Limb (tissue), 2 donors: ENCODE results near the gene DOCK9.

Experiments used
- DNase-seq, 2 donors: peaks; one replicate each; pipeline ENCODE4 v3.0.0-alpha.2; 2016; ENCODE audit errors: extremely low spot score in 2 of 2

The DOCK9 gene

GRCh38 chr13:98997738-98998641 lies 20.1 kb upstream of the DOCK9 start:
- no peak for DNase-seq

- DNase-seq: no peak
Measured at GRCh38 chr13:98997011-98997730, 19.3 kb upstream of the DOCK9 start.

DNA sequence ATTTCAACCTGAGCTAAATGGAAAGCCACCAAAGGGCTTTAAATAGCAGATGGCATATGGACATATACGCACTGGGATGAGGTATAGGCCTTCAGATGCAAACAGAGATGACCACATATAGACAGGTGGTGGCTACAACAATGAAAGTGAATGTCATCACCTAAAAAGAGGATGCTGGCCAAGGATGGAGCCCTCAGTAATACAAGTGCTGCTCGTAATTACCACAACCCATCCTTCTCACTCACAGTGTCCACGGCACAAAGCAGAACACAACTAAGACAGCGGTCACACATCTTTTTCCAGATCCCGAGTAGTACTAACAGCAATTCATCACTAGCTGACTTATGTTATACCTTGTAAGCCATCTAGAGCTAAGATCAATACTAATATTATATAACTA lies 18.2 kb upstream of the DOCK9 start:
- DNase-seq: no peak

GRCh38 chr13:98994896-98995295 lies 17.0 kb upstream of the DOCK9 start:
- no peak for DNase-seq

- DNase-seq: no peak
Measured at GRCh38 chr13:98994080-98994479, 16.2 kb upstream of the DOCK9 start.

DNA sequence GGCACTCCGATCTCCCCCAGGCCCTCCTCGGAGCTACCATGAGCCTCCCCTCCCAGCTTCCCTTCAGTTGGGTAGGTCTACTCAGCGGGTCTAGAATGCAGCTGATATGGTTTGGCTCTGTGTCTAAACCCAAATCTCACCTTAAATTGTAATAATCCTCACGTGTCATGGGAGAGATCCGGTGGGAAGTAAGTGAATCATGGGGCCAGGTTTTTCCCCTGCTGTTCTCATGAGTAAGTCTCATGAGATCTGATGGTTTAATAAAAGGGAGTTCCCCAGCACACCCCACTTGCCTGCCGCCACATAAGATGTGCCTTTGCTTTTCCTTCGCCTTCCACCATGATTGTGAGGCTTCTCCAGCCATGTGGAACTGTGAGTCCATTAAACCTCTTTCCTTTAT lies 14.5 kb upstream of the DOCK9 start:
- no peak for DNase-seq

- DNase-seq: no peak
Measured at GRCh38 chr13:98990701-98991100, 12.8 kb upstream of the DOCK9 start.

GRCh38 chr13:98989469-98990235 lies 11.8 kb upstream of the DOCK9 start:
- no peak for DNase-seq

DNA sequence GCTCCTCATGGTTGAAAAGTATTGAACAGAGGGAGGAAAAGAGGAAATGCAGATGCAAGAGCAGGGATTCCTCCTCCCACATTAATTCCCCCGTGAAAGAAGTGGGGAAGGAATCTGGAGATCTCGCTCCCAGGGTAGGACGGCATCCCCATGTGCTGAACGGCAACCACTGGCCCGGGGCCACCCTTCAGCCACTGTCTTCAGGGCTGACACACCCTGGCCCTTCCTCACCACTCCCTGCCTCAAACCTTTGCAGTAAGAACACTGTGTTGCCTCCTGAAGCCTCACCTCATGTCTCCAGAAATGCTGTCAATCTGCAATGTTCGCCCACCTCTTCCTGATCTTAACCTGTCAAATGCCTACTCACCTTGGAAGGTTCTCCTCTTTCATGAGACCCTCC lies 10.9 kb upstream of the DOCK9 start:
- DNase-seq: no peak

DNA sequence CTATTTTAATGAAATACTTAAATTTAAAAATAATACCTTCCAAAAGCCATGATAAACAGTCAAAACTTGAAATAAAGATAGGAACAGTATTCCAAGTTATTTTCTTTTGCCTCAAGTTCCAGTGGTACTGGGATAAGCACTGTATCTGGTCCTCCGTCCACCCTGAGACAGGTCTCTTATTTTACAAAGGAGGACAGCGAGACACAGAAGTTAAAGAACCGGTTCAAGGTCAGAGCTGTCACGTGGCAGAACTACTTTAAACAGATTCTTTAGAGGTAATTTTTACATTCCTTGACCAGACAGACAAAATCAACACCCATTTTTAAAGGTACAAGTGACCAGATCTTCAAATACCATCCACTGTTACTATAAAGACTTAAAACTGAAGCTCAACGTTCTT lies 10.4 kb upstream of the DOCK9 start:
- no peak for DNase-seq

DNA sequence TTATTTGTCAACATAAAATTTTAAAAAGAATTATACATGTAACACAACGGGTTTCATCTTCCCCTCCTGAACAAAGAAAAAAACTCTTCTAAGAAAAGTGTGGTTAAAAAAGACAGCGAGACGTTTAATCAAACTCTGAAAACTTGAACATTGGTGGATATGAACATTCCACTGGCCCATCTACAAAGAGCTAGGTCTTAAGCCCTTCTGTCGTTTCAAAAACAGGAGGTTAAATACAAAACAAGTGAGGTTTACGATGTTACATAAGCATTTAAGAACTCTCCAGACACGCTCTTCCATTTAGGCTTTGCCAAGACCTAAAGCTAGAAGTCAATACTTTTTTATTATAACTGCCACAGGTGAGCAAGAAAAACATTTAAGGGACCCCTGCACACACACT lies 9.4 kb upstream of the DOCK9 start:
- DNase-seq: no peak

- no peak for DNase-seq
Measured at GRCh38 chr13:98986226-98986846, 8.5 kb upstream of the DOCK9 start.

DNA sequence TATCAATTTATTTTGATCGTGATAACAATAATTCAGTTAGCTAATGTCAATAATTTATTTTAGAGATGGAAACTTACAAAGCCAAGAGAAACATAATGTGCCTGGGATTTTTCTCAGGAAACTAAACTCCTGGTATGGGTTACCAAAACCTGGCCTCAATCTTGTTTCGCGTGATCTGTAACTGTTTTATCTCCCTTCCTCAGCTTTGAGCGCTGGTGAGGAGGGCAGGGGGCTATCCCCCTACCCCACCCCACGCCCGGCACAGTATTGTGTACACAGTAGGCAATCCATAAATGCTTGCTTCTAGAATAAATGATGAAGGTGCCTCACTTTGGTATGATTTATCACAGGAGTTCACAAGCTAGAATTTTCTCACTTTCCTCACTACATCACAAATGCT lies 7.7 kb upstream of the DOCK9 start:
- DNase-seq: no peak

DNA sequence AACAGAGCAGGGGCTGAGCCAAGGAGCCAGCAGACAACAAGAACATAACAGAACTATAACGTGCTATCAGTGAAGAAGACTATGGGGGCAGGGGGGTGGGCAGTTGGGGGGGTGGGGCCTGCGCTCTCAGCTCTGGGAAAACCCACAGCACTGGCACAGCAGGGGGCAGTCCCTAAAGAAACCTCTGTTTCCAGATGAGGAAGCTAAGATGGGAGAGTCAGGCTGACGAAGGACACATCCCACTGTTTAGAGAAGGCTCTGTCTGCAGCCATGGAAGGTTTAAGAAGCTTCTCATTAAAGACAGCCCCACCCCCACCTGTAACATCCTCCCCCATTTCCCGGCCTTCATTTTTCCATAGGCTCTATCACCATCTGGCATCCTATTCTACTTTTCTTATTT lies 7.1 kb upstream of the DOCK9 start:
- DNase-seq: no peak

- no peak for DNase-seq
Measured at GRCh38 chr13:98984118-98984517, 6.3 kb upstream of the DOCK9 start.

GRCh38 chr13:98983182-98983581 lies 5.3 kb upstream of the DOCK9 start:
- DNase-seq: no peak

DNA sequence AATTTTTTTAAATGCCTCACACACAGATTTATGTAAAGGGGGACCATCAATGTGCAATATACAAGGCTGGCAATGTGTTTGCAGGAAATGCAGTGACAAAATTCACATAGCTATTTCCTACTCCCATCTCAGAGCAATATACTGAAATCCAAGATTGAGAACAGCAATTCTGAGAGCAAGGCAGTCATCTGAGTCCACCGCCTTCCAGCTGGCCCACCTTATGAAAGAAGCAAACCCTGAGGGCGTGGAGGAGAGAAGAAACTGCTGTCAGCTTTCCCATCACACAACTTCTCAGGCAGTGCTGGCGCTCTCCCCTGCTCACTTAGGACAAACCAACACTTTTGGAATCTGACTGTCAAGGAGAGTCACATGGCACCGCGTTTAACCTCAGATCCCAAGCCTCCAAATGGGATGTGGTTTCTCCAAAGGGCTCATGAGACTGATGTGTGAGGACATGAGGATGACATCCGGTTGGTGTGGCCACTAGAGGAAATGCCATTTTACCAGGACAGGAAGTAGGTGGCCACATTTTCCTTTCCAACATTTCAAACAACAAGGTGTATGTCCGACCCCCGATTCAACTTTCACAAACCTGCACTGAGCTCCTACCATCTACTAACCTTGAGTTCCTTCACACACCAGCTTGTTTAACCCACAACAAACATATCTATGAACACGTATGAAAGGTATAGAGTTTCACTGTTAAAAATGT lies 3.7 kb upstream of the DOCK9 start:
- no peak for DNase-seq

DNA sequence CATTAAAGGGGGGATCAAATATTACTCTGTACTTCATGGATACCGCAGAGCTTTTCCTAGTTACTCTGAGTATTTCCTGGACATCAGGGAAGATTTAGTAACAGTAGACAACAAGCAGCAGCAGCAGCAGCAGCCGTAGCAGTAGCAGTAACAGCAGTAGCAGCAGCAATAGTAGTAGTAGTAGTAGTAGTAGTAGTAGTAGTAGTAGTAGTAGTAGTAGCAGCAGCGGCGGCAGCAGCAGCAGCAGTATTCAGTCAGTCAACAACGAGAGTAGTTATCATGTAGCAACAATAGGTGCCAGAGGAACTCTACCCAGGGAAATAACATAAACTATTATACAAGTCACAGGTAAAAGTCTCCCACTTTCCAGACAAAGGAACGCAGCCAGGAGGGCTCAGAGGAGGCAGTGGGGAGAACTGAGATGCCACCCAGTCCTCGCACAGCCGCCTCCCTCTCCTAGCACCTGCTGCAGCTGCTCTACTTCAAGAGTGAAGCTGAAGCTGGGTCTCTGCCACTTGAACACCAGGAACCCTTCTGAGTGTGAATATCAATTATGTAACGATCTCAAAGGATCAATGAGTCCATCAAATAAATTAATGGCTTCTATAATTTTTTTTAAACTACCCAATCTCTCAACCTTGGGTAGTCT lies 1.3 kb upstream of the DOCK9 start:
- no peak for DNase-seq

- DNase-seq: no peak
Measured at GRCh38 chr13:98978280-98978679, 416 bp upstream of the DOCK9 start.

DNA sequence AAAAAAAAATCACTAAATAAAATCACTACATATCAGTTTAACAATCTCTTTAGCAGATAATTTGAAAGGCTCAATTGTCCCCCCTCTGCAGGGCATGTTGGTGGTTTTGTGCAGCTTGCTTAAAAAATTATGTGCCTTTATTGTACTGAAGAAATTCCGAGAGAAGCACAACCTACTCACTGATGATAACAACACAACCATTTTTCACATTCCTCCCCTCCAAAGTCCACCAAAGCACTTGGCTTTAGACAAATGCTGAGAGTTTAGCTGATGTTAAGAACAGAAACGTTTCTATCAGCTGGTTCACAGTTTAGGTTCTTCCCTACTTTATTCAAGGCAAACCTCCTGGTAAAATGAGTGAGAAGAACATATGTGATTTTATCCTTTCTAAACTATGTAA lies 923 bp downstream of the DOCK9 start:
- DNase-seq: no peak

DNA sequence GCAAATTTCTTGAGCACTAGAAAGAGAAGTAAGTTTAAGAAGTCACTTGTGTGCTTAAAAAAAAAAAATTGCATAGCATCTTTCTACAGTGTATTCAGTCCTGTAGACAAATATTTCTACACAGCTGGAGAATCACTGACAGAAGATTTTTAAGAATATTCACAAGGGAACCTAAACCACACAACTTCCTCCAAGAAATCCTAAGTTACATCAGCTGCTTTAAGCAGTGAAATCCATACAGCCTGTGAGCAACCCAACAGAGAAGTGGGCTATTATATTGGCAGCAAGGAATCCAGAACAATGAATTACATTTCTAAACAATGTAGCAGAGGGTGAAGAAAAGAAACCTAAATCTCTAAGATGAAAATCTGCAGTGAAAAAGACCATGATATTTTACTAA lies 1.5 kb downstream of the DOCK9 start:
- no peak for DNase-seq
